Measurements from ENCODE around the gene ZNF566.

The ZNF566 gene

GRCh38 chr19:36436531-36436930, 52.8 kb downstream of the ZNF566 start:
- no peak for DNase-seq

GRCh38 chr19:36423925-36424324, 65.4 kb downstream of the ZNF566 start:
- no peak for DNase-seq

DNA sequence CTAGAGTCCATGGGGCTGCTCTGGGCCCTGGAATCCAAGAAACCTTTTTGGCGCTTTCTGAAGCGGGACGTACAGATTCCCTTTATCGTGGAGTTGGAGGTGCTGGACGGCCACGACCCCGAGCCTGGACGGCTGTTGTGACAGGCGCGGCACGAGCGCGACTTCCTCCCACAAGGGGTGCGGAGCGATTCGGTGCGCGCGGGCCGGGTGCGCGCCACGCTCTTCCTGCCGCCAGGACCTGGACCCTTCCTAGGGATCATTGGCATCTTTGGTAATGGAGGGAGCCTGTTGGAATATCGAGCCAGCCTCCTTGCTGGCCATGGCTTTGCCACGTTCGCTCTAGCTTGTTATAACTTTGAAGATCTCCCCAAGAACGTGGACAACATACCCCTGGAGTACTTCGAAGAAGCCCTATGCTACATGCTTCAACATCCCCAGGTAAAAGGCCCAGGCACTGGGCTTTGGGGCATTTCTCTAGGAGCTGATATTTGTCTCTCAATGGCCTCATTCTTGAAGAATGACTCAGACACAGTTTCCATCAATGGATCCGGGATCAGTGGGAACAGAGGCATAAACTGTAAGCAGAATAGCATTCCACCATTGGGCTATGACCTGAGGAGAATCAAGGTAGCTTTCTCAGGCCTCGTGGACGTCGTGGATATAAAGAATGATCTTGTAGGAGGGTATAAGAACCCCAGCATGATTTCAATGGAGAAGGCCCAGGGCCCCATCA, 67.4 kb downstream of the ZNF566 start:
- no peak for DNase-seq

GRCh38 chr19:36420961-36421748, 68.2 kb downstream of the ZNF566 start:
- no peak for DNase-seq

DNA sequence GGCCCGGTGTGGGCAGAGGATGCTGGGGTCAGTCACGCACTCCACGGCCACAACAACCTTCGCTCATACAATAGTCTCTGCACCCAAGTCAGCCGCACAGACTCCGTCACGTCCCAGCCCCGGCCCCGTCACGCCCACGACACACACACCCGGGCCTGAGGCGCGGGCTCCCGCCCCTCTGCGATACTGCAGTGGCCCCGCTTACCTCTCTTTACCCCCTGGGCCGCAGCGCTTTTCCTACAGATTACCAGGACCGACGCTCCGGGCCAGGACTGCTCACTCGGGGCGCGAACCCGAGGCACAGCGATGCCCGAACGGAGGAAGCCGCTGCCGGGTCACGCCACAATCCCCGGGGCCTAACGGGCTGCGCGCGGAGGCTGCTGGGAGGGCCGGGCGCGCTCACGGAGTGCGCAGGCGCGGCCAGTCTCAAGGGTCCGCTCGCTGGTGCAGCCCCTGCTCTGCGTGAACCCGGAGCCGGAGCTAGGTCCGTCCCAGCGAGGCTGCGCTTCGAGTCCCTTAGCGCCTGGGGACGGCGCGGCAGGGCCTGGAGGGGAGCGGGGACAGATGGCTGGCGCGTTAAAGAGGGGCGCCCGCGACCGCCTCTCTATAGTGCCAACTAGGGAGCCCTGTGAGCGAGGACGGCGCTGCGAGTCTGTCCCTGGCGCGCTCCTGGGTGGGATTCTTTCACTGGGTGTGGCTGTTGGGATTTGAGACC, 70.9 kb downstream of the ZNF566 start, which contains the start of gene ZFP82:
Gene ZFP82 (minus strand): TSS at position 358 of the 715 bp plus-strand sequence. CDS start 8,855 bp downstream, outside the sequence.
- DNase-seq = peak; percentile 74

GRCh38 chr19:36417752-36418286, 71.5 kb downstream of the ZNF566 start:
- no peak for DNase-seq

- DNase-seq = no peak
Observed at GRCh38 chr19:36409841-36410240, 79.5 kb downstream of the ZNF566 start.

DNA sequence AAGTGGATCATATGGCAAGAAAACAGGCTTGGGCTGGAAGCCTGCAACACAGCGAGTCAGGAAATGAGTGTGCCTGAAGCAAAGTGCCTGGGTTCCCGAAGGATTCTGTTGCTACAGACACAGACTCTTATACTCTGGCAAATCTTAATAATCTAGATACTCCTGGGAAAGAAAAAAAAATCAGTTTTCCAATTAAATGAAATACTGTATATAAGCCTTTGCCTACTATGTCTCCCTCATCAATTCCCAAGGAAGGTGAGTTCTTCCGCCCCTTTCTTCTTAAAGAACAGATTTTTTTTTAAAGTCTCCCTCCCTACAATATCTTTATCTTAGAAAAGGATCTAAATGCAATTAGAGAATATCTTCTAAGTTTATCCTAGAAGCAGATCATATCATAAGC, 81.3 kb downstream of the ZNF566 start:
- no peak for DNase-seq

- no peak for DNase-seq
Observed at GRCh38 chr19:36404498-36404897, 84.9 kb downstream of the ZNF566 start.

GRCh38 chr19:36401475-36401874, 87.9 kb downstream of the ZNF566 start:
- DNase-seq = no peak

DNA sequence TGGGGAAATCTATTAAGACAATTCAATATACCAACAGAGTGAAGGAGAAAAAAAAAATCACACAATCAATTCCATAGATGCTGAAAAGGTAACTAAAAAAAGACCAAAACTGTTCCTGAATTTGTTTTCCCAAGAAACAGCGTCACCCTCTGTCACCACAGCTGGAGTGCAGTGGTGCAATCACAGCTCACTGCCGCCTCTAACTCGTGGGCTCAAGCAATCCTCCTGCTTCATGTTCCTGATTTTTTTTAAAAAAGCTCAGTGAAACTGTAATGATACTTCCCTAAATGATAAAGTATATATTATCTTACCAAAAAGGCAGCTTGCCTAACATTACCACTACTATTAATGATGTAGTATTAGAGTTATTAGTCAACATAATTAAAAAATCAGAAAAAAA, 90.8 kb downstream of the ZNF566 start:
- no peak for DNase-seq

Data from activated CD8-positive, alpha-beta memory T cell treated with anti-CD3 and anti-CD28 coated beads, Interleukin-2, amount 50 U/mL, for 4 hours (primary cell).